Tibial nerve (tissue), 4 donors: ENCODE measurements around the gene PEX12. TPM values are rescaled to one million over a fixed set of nuclear protein-coding genes. Genes with fewer than 3 reads are reported as not detected.

Source experiments
- DNase-seq, 2 donors: peaks; one replicate each; pipeline ENCODE4 v3.0.0-alpha.2; 2019; ENCODE audit warnings: low spot score in 2 of 2
- H3K27ac ChIP-seq, 4 donors: fragments of 200-600 bp; sonication (generic) in 3 of 4; one replicate each; pipeline ENCODE4 v1.5.1; 2017 to 2019; ENCODE audit warnings: mild to moderate bottlenecking in 1 of 4
- H3K27me3 ChIP-seq, 2 donors: fragments of 200-600 bp; sonication (generic) in 1 of 2; one replicate each; pipeline versions ENCODE4 v1.5.1 to v1.6.0; 2017 to 2019
- H3K36me3 ChIP-seq, 3 donors: fragments of 200-600 bp; sonication (generic); one replicate each; pipeline ENCODE4 v1.5.1; 2018 to 2019
- H3K4me1 ChIP-seq, 4 donors: fragments of 200-600 bp; sonication (generic) in 3 of 4; one replicate each; pipeline ENCODE4 v1.5.1; 2017 to 2019
- H3K4me3 ChIP-seq, 4 donors: fragments of 200-600 bp; sonication (generic) in 3 of 4; one replicate each; pipeline ENCODE4 v1.5.1; 2017 to 2019; ENCODE audit warnings: mild to moderate bottlenecking in 1 of 4, moderate library complexity in 1 of 4
- H3K9me3 ChIP-seq, 4 donors: fragments of 200-600 bp; sonication (generic) in 3 of 4; one replicate each; pipeline ENCODE4 v1.5.1; 2017 to 2019
- CTCF ChIP-seq, 5 experiments: fragments of 200-600 bp in 3 of 5; fragments of 450-650 bp in 2 of 5; sonication (generic) in 3 of 5; IDR thresholded peaks; one replicate each; pipeline ENCODE4 v1.5.1; 2016 to 2019; ENCODE audit warnings: antibody characterized with exemption in 5 of 5, mild to moderate bottlenecking in 3 of 5, moderate library complexity in 2 of 5
- EP300 ChIP-seq, 2 donors: sonication (generic); formaldehyde crosslinking; IDR thresholded peaks; one replicate each; pipeline ENCODE4 v1.6.1; 2017; ENCODE audit warnings: antibody characterized with exemption in 2 of 2, mild to moderate bottlenecking in 1 of 2
- POLR2A ChIP-seq, 2 donors: fragments of 450-650 bp; IDR thresholded peaks; one replicate each; pipeline ENCODE4 v1.6.1; 2017; ENCODE audit warnings: antibody characterized with exemption in 2 of 2, mild to moderate bottlenecking in 2 of 2, moderate library complexity in 2 of 2
- WGBS, 2 donors: methylation state at CpG; one replicate each; pipeline ENCODE4 v1.1.5; 2018; 5-methylcytosine and 5-hydroxymethylcytosine counted together
- total RNA-seq, 4 donors: library from RNA; depleted of rRNA; stranded (reverse); fragments of >200 nt; gene quantifications; one replicate each; pipeline ENCODE4 v1.1.0, GENCODE V29; 2016

The PEX12 gene
- total RNA-seq: 10 to 100 TPM in 2 of 4 donors, 1 to 10 TPM in 2; 4.2 to 10.8 (median 9.7) TPM

GRCh38 chr17:35578197-35578928, at the start of gene PEX12:
PEX12 (minus strand) TSS chr17:35578571; CDS start chr17:35578021, 550 bp downstream.
- Histone ChIP-seq H3K27me3 (no peaks in the 10 kb centered on the region), H3K27ac (peak within 1 kb of the TSS; percentile 85 to 90 (median 86)), H3K9me3 (no peaks in the 10 kb centered on the region), H3K4me1 (peaks cover 0 to 24% (median 13%) of the 10 kb centered on the region in 4 donors), H3K36me3 (peaks cover 0 to 25% (median 5%) of the 10 kb centered on the region in 3 donors), H3K4me3 (peak within 1 kb of the TSS; percentile 62 to 79 (median 72))
- peak; percentile 81 to 90 for DNase-seq
- 0 to 1% methylated on average over 30 to 40 of the region's 45 CpGs for WGBS, 2 donors
- TF ChIP-seq CTCF (IDR thresholded peaks at IDR 0.05) (peak in 1 of 5 experiments; percentile 36), POLR2A (IDR thresholded peaks at IDR 0.05) (peak; percentile 39 to 80), EP300 (IDR thresholded peaks at IDR 0.05) (peak; percentile 67 to 94)

GRCh38 chr17:35627417-35627816, 49.0 kb upstream of the PEX12 start:
- 89 to 92% methylated on average over 4 of the region's 4 CpGs for WGBS, 2 donors
- H3K36me3 ChIP-seq: peaks cover 0 to 80% (median 8%) of the 10 kb centered on the region in 3 donors

GRCh38 chr17:35621768-35622167, 43.4 kb upstream of the PEX12 start:
- Histone ChIP-seq H3K9me3 (no peaks in the 10 kb centered on the region), H3K36me3 (peaks cover 0 to 48% (median 3%) of the 10 kb centered on the region in 3 donors), H3K27ac (no peak overlapping the region), H3K27me3 (no peaks in the 10 kb centered on the region), H3K4me3 (no peak overlapping the region), H3K4me1 (peaks cover 0 to 6% (median 0%) of the 10 kb centered on the region in 4 donors)
- no peak for DNase-seq
- 69 to 72% methylated on average over 1 of the region's 1 CpG for WGBS, 2 donors
- no peak for TF ChIP-seq CTCF (IDR thresholded peaks at IDR 0.05)
- TF ChIP-seq EP300 (IDR thresholded peaks at IDR 0.05): no peak
- no peak for TF ChIP-seq POLR2A (IDR thresholded peaks at IDR 0.05)

More at GRCh38 chr17:35627417-35627816, 49.0 kb upstream of the PEX12 start:
- H3K27ac ChIP-seq: no peak overlapping the region
- no peak for TF ChIP-seq POLR2A (IDR thresholded peaks at IDR 0.05)
- no peak for TF ChIP-seq CTCF (IDR thresholded peaks at IDR 0.05)
- no peak for TF ChIP-seq EP300 (IDR thresholded peaks at IDR 0.05)
- H3K4me3 ChIP-seq: no peak overlapping the region
- H3K27me3 ChIP-seq: no peaks in the 10 kb centered on the region
- H3K4me1 ChIP-seq: no peaks in the 10 kb centered on the region
- H3K9me3 ChIP-seq: no peaks in the 10 kb centered on the region
- DNase-seq: no peak

GRCh38 chr17:35618628-35619027, 40.3 kb upstream of the PEX12 start:
- no peak overlapping the region for H3K4me3 ChIP-seq
- DNase-seq: no peak
- peaks cover 0 to 6% (median 0%) of the 10 kb centered on the region in 4 donors for H3K4me1 ChIP-seq
- H3K9me3 ChIP-seq: no peaks in the 10 kb centered on the region
- H3K27me3 ChIP-seq: no peaks in the 10 kb centered on the region
- H3K27ac ChIP-seq: no peak overlapping the region
- peaks cover 0 to 28% (median 3%) of the 10 kb centered on the region in 3 donors for H3K36me3 ChIP-seq
- no peak for TF ChIP-seq EP300 (IDR thresholded peaks at IDR 0.05)
- no peak for TF ChIP-seq CTCF (IDR thresholded peaks at IDR 0.05)
- TF ChIP-seq POLR2A (IDR thresholded peaks at IDR 0.05): no peak

GRCh38 chr17:35617505-35617904, 39.1 kb upstream of the PEX12 start:
- WGBS, 2 donors: 60 to 68% methylated on average over 2 of the region's 2 CpGs
- Histone ChIP-seq H3K27ac (no peak overlapping the region), H3K9me3 (no peaks in the 10 kb centered on the region), H3K4me3 (no peak overlapping the region), H3K4me1 (peaks cover 0 to 6% (median 0%) of the 10 kb centered on the region in 4 donors), H3K36me3 (peaks cover 0 to 25% (median 3%) of the 10 kb centered on the region in 3 donors), H3K27me3 (no peaks in the 10 kb centered on the region)
- no peak for TF ChIP-seq EP300 (IDR thresholded peaks at IDR 0.05)
- no peak for TF ChIP-seq CTCF (IDR thresholded peaks at IDR 0.05)
- TF ChIP-seq POLR2A (IDR thresholded peaks at IDR 0.05): no peak
- no peak for DNase-seq
